GM18907 (cell line): ENCODE data around the gene PCMTD2.

Experiments used
- ATAC-seq: cut with Tn5 transposase; IDR thresholded peaks from one replicate; pipeline ENCODE4 v1.9.1; 2021; ENCODE audit warnings: mild to moderate bottlenecking, moderate library complexity; ENCODE audit not compliant: unreplicated experiment

Gene PCMTD2

DNA sequence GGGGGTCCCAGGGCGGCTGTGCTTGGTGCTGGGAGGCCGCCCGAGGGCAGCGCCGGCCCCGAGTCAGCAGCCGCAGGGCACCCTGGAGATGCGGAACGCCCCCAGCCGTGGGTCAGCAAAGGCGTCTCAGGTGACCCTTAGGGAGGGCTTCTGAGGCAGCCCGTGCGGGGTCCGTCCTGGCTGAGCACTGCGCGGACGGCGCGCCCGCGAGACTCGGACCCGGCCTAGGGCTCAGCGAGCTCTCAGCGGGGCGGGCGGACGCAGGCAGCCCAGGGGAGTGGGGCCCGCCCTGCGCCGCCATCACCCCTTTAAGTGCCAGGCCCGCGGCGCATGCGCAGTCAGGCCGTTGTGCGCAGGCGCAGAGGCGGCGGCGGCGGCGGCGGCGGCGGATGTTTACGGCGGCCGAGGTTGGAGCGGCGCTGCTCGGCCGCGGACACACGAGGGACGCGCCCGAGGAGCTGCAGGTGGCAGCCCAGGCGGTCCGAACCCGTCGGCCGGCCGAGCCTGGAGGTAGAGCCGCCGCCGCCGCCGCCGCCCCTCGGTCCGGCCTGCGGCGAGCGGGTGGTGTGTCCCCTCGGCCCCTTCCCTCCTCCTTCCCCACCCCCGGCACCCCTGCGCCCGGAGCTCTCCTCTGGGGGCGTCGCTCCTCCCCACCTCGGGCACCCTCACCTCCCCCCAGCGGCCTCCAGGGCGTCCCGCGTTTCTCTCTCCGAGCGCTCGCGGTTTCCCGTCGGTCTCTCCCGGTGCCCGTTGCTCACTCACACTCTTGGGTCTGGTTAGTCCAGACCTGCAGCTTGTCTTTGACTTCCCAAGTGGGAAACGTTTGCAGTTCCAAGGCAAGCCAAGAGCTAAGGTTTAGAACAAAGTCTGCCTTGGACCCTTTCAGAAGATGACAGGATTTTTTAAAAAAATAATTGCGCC, at the start of gene PCMTD2:
Gene PCMTD2, plus strand, starts transcription at position 388 of the 921 bp plus-strand sequence. CDS start 4,218 bp downstream, outside the sequence.
- peak; percentile 78 for ATAC-seq

DNA sequence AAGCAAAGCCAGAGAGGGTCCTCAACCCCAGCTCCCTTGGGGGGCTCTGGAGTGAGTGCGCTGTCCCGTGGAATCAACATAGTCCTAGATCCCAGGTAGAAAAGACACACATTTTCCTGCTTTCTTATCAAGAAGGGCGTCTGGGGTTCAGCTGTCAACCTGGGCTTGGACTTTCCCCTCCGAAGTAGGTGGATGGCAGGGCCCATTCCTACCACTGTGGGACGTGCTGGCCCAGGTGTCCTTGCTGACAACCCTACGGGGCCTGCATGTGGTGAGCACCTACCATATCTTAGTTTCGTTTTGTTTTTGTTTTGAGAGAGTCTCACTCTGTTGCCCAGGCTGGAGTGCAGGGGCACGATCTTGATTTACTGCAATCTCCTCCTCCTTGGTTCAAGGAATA, 48.9 kb upstream of the PCMTD2 start:
- ATAC-seq: no peak

DNA sequence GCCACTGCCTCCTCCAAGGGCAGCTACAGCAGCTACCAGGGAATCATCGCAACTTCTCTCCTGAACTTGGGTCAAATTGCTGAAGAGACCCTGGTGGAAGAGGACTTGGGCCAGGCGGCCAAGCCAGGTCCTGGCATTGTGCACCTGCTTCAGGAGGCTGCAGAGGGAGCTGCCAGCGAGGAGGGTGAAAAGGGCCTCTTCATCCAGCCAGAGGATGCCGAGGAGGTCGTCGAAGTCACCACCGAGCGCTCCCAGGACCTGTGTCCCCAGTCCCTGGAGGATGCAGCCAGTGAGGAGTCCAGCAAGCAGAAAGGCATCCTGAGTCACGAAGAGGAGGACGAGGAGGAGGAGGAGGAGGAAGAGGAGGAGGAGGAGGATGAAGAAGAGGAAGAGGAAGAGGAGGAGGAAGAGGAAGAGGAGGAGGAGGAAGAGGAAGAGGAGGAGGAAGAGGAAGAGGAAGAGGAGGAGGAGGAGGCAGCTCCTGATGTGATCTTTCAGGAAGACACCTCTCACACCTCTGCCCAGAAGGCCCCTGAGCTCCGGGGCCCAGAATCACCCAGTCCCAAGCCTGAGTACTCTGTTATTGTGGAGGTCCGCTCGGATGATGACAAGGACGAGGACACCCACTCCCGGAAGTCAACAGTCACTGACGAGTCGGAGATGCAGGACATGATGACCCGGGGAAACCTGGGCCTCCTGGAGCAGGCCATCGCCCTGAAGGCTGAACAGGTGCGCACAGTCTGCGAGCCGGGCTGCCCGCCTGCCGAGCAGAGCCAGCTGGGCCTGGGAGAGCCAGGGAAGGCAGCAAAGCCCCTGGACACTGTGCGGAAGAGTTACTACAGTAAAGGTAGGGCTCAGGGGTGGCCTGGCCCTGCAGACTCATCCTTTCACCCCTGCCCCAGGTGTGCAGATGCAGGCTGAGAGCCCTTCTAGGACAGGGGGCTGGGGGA, 47.6 kb upstream of the PCMTD2 start:
- no peak for ATAC-seq

DNA sequence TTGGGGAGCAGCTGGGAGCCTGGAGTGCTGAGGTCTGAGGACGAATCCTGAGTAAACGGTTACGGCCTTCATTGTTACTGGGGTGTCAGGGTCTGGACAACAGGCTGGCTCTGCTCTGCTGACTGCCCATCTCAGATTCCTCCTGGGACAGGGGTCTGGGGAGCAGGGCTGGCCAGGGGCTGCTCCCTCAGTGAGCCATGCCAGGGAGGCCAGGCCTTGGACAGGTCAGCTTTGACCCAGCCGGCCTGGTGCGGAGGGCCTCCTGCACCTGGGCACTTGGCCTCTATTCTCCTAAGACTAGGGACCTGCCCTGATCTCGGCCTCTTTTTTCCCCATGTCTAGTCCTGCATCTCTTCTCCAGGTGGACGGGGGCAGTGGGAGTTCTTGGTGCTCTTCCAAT, 46.4 kb upstream of the PCMTD2 start:
- no peak for ATAC-seq

DNA sequence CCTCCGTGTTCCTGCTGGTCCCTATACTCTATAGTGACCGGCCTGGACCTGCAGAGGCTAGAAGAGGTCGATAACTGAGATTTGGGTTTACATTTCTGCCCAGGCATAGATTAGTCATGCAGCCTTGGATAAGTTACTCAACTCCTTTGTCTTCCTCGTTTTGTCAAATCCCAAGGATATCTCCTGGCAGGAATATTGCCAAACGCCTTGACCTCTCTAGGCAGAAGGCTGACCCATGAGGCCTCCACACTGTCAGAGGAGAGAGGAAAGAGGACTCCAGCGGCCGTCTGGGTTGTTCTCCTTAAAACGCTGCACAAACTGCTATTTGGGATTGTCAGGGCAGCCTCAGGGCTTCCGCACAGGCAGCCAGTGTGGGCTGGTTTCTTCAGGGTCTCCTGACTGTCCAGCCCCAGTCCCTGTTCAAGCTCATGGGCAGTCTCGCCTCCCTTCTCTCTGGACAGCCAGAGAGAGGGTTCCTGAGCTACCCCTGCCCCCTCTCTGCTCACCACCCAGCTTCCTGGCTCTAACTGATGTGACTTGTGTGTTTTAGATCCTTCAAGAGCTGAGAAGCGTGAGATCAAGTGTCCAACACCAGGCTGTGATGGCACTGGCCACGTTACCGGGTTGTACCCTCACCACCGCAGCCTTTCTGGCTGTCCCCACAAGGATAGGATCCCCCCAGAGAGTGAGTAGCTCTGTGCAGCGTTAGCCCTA, 44.7 kb upstream of the PCMTD2 start:
- no peak for ATAC-seq

DNA sequence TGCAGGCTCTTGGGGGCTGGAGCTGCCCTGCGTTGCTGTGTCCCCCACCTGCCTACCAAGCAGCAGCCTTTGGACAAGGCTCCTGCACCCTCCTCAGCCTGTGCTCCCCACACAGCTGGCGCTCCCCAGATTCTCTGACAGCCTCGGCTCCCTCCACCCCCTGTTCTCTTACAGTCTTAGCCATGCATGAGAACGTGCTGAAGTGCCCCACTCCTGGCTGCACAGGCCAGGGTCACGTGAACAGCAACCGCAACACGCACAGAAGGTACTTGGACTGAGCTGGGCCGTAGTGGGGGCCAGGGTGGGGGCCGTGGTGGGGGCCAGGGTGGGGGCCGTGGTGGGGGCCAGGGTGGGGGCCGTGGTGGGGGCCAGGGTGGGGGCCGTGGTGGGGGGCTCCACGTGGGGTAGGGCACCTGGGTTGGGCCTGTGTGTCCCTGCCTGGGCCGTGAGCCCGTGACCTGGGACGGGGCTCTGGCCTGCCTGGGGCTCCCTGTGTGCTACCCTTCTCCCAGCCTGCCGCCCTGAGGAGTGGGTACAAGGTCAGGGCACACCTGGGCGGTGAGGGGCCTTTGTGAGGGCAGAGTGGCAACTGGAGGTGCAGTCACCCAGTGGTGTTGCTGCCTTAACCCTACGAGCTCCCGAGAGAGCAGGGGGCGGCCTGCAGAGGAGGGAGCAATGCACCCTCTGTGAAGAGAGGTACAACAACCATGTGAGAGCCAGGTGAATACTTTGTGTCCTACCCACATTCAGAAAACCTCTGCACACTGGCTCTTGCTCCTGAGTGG, 43.5 kb upstream of the PCMTD2 start:
- ATAC-seq: no peak

DNA sequence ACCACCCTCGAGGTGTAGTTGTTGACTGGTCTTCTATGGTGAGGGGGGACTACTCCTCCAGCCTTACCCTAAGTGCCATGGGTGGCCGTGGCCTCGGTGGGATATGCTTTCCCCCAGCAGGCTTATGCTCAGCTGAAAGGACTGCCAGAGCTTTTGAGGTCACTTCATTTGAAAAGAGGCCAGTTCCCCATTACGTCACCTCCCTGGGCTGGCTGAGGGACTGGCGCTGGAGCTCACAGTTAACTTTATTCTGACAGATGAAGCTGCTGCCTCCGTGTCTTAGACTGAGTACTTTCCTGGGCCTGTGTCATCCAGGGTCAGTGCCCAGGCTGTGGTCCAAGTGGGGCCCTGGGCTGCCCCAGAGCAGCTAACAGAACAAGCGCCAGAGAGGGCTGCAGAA, 42.8 kb upstream of the PCMTD2 start:
- no peak for ATAC-seq

DNA sequence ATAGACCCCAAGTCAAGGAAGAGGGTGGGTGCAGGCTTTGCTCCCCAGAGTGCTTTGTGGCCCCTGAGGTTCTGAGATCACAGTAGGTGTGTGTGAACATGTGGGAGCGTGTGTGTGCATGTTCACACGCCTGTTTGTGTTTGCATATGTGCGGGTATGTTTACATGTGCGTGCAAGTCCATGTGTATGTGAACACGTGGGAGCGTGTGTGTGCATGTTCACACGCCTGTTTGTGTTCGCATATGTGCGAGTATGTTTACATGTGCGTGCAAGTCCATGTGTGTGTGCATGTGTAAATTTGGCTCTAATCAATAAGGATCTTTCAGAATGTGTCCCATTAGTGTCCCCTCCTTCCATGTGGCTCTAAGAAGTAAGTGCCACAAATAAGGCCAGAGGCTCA, 41.4 kb upstream of the PCMTD2 start:
- ATAC-seq: no peak

DNA sequence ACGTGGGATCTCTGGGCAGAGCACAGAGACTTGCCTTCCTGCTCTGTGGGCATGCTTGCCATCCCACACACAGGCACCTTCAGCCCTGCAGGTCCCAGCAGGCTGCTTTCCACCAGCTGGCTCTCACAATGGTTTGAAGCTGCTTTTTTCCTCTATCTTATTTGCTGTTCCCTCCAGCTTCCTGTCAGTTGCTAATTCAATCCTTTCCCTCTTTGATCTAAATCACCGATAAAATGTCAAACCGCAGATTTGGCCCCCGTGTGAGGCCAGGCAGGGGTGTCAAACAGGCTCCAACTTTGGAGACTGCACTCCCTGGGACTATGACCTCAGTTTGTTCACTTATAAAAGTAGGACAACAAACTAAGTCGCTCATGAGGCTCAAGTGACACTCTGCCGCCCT, 40.6 kb upstream of the PCMTD2 start:
- no peak for ATAC-seq

DNA sequence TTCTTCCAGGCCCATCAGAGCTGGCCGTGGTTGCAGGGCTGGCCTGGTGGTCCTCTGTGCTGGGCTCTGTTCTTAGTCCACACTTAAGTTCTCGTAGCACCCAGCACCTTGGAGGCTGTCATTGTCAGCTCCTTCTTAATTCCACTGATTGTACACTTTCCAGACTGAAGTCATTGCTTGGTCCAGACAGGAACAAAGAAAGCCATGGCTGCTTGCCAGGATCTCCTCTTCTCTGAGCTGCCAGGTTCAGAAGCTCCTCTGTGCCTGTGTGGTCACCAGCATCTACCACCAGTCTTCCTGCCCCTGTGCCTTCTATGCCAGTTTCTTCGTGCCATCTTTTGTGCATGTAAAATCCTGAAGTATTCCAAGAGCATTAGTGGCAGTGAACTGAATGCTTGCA, 39.5 kb upstream of the PCMTD2 start:
- no peak for ATAC-seq

DNA sequence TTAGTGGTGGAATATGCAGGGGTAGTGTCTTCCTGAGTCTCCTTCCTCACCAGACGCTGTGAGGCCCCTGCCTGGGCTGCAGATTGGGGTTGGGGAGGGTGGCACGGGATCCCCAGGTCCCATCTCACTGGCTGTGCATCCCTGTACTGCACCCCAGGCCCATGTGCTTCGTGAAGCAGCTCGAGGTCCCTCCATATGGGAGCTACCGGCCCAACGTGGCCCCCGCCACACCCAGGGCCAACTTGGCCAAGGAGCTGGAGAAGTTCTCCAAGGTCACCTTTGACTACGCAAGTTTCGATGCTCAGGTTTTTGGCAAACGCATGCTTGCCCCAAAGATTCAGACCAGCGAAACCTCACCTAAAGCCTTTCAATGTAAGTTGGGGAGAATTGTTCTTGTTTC, 38.6 kb upstream of the PCMTD2 start:
- ATAC-seq: no peak

DNA sequence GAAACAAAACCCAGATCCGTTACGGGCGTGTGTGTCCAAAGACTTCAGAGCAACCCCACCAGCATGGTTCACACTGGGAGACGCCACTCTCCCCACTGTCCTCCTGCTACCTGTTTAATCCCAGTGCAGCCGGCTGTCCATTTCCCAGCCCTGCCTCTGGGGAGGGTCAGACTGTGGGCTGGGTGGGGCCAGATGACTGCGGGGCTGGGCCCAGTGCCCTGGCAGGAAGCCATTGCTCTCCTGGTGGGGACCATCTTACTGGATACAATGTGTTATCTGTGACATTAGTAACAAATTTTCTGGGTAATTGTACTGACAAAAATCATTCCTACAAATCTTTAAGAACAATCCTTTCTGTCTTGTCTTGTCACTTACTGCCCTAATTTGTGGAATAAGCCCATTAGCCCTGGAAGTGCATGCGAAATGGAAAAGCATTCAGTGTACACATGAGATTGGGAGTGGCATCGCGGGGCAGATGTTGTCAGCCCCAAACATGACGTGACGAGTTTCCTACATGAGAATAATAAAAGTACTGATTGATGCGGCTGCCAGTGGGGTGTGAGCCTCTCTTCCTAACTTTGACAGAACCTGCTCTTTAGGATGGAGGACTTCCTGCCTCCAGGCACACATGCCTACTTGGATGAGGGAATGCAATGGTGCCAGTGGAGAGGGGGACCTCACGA, 37.9 kb upstream of the PCMTD2 start:
- no peak for ATAC-seq

DNA sequence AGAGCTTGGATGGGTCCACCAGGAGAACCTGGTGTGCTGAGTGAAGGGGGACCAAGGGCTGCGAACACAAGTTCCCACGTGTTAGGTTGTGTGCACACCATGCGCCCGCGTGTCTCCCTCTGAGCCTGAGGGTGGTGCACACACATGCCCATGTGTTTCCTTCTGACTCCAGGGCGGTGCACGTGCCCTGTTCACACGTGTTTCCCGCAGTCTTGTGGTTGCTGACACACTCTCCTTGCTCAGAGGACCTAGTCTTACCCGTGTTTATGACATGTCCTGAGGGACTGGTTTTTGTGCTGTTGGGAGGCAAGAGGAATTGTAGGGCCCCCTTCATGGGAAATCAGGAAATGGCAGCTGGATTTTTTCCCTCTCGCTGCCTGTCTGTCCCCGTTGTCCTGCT, 36.3 kb upstream of the PCMTD2 start:
- no peak for ATAC-seq

DNA sequence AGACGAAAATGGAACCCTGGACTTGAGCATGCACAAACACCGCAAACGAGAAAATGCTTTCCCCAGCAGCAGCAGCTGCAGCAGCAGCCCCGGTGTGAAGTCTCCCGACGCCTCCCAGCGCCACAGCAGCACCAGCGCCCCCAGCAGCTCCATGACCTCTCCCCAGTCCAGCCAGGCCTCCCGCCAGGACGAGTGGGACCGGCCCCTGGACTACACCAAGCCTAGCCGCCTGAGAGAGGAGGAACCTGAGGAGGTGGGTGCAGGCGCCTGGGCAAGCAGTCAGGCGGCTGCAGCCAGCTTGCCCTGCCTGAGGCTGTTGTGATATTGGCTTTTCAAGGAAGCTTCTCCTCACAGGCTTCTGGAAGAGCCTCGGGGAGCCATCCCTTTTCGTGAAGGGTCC, 35.8 kb upstream of the PCMTD2 start:
- no peak for ATAC-seq

DNA sequence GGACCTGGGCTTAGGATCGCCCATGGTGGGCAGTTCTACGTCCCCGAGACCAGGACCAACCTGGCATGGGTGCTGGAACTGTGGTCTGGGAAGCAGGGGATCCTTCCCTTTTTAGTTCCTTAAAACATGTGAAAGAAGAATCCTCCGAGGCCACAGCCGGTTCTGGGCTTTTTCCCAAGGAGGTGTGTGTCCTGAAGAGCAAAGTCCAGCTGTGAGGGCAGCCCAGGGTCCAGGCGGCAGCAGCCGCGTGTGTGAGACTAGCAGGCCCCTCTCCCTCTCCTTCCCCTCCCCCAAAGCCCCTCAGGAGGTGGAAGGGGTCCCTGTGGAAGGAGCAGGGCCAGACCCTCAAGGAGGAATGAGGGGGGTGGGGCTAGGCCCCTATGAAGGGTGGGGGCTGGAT, 35.1 kb upstream of the PCMTD2 start:
- ATAC-seq: no peak

DNA sequence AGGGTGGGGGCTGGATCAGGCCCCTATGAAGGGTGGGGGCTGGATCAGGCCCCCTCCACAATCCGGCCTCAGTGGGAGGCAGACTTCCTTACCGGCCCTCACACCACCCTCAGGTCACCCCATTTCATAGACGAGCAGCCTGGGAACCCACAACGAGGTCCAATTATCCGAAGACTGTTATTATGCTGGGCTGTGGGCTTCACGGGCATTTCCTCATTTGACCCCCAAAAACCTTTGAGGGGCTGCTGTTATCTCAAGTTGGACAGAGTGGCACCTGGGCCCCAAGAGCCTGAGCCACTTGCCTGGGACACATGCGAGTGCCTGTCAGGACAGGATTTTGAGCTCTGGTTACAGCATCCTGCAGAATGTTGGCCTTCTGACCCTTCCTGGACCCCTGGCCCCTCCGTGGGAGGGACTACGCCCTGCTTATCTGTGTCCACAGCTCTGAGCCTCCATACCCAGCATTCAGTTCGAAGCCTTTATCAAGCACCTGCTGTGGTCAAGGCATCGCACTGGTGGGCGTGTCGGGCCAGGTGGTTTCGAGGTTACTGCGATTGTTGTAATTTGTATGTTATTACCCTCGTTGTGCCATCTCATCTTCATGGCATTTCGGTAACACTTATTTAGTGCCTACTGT, 34.5 kb upstream of the PCMTD2 start:
- no peak for ATAC-seq

DNA sequence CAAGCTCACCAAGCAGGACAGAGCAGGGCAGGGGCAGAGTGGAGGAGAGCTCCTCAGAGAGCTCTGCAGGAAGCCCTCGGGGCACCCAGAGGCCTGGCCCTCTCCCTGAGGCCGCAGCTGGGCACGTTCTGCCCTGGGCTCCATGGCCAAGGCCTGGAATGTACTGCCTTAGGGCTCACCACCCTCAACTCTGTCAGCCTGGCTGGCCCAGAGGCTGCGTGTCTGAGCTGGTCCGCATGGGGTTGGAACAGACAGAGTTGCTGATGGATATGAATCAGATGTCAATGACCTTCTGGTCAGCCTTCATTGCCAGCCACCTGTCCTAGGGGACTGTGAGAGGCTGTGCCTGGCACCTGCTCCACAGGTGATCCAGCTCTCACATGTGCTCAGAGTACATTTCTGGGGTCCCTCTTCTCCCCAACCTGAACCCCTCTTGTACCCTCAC, 33.2 kb upstream of the PCMTD2 start:
- ATAC-seq: no peak

DNA sequence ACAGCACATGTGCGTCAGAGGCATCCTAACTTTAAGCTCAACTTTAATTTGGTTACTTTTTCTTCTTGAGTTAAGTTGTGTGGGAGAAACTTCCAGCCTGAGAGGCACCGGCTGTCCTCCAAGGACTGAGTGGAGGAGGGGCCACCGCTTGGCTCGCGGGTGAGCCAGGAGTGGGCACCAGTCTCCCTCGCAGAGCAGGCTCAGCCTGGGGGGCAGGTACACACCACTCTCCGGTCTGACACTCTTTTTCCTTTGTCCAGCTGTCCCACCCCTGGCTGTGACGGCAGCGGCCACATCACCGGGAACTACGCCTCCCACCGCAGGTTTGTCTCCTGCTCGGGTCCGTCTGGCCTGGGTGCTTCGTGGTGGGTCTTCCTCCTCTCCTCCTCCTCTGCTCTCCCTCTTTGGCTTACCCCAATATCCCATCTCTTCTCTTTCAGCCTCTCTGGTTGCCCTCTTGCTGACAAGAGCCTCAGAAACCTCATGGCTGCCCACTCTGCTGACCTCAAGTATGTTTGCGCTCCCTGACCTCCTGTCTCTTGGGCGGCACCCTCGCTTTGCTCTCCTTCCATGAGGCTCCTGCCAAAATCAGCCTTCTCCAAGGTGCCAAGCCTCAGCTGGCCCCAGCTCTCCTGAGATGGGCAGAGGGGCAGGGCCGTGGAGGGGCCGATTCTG, 32.6 kb upstream of the PCMTD2 start:
- ATAC-seq: no peak
